Activated gamma-delta T cell (primary cell): ENCODE measurements around the gene LSR.
"Not testable (repeated sequence)": the region's sequence is repeated elsewhere in the genome, so short reads cannot be mapped to it uniquely, and the experiment has no call there.

ENCODE experiments used
- DNase-seq: peaks from one replicate; lab custom pipeline; 2025; lab: John Stamatoyannopoulos, UW

The LSR gene

GRCh38 chr19:35286101-35286500 lies 37.3 kb downstream of the LSR start:
- not testable (repeated sequence) for DNase-seq

- no peak for DNase-seq
Observed at GRCh38 chr19:35287713-35288112, 38.9 kb downstream of the LSR start.

GRCh38 chr19:35288331-35288730 lies 39.5 kb downstream of the LSR start:
- no peak for DNase-seq

GRCh38 chr19:35288906-35289305 lies 40.1 kb downstream of the LSR start:
- DNase-seq, result no peak

GRCh38 chr19:35290381-35291127 lies 41.8 kb downstream of the LSR start:
- DNase-seq, result no peak

- no peak for DNase-seq
Observed at GRCh38 chr19:35291259-35291658, 42.5 kb downstream of the LSR start.

- no peak for DNase-seq
Observed at GRCh38 chr19:35291916-35292315, 43.1 kb downstream of the LSR start, which contains the start of gene MAG. Gene MAG, plus strand, starts transcription at chr19:35292161. Its CDS starts 3,248 bp downstream, at chr19:35295409.

GRCh38 chr19:35292421-35293362 lies 43.9 kb downstream of the LSR start:
- no peak for DNase-seq

- DNase-seq, result no peak
Observed at GRCh38 chr19:35293363-35293739, 44.5 kb downstream of the LSR start.

GRCh38 chr19:35293808-35294207 lies 45.0 kb downstream of the LSR start:
- DNase-seq, result no peak

- DNase-seq, result no peak
Observed at GRCh38 chr19:35294328-35294727, 45.5 kb downstream of the LSR start.

- no peak for DNase-seq
Observed at GRCh38 chr19:35294859-35295791, 46.3 kb downstream of the LSR start.

GRCh38 chr19:35295792-35296462 lies 47.1 kb downstream of the LSR start:
- DNase-seq, result no peak

GRCh38 chr19:35296644-35297514 lies 48.1 kb downstream of the LSR start:
- DNase-seq, result no peak

GRCh38 chr19:35297515-35297848 lies 48.7 kb downstream of the LSR start:
- no peak for DNase-seq

- no peak for DNase-seq
Observed at GRCh38 chr19:35297922-35298321, 49.1 kb downstream of the LSR start.

- no peak for DNase-seq
Observed at GRCh38 chr19:35298561-35298972, 49.8 kb downstream of the LSR start.

- no peak for DNase-seq
Observed at GRCh38 chr19:35299523-35300338, 50.9 kb downstream of the LSR start.

GRCh38 chr19:35300339-35300649 lies 51.5 kb downstream of the LSR start:
- no peak for DNase-seq

- no peak for DNase-seq
Observed at GRCh38 chr19:35301961-35302360, 53.2 kb downstream of the LSR start.
